ENCODE results near the gene E2F7. TPM values are rescaled to one million over a fixed set of nuclear protein-coding genes. Genes with fewer than 3 reads are reported as not detected.

E2F7 gene
- total and polyA plus RNA-seq, 2 donors (not counting 3 experiments of a cell fraction or from before 2014, with no cell fraction given): 4.7 to 19.8 TPM

DNA sequence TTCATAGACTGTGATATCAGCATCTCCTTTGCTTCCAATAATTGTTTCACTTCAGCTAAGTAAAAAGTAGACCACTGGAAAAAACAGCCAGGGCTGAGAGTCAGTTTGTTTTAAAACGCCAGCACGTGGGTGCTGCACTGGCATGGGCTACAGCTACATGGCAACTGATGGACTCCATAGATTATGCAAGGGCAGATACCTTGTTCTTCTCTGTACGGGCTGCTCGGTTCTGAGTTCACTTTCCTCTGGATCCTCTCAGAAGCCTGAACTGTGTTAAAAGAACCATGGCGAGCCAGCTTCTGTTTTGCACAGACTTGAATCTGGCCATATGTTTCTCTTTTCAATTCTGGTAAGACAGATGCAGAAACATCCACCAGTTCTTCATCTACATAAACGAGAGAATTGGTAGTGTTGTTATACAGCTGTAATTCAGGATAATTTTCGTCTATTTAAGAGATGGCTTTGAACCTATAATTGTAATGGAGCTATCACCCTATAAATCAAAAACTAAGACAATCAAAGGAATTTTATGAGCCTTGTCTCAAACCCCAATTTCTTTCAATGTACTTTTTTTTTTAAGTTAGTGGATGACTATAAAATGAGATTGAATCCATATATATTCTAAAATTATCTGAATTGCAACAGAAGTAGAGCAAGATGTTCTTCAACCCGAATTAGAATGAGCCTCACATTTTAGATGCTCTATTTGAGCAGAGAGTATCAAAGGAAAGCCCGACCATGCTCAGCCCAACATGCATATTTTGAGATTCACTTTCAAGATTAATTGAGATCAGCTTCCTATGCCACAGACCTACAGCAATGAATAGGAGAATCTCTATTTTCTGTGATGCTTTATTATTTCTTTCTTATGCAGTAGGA, 31.5 kb downstream of the E2F7 start:
- no peak overlapping the region for H3K9ac ChIP-seq (replicated peaks; ENCODE audit: extremely low read depth, insufficient read depth, low read length)
- BruUV-seq (replicated peaks): no TSS peak
- peaks cover 3 to 11% of the 10 kb centered on the region in 2 experiments for H3K36me3 ChIP-seq (ENCODE audit: control insufficient read depth in 2 of 2, extremely low read depth in 1 of 2, insufficient read depth in 2 of 2, low read length in 2 of 2)
- no peaks in the 10 kb centered on the region for H3K4me1 ChIP-seq (ENCODE audit: control insufficient read depth, extremely low read depth, insufficient read depth, low read length)
- no peaks in the 10 kb centered on the region for H4K20me1 ChIP-seq (replicated peaks; ENCODE audit: control insufficient read depth, extremely low read depth, insufficient read depth, low read length)
- no peaks in the 10 kb centered on the region for H3K9me3 ChIP-seq (replicated peaks; ENCODE audit: control insufficient read depth, insufficient read depth, low read length)
- no peaks in the 10 kb centered on the region for H3K9me1 ChIP-seq (replicated peaks; ENCODE audit: control insufficient read depth, extremely low read depth, insufficient read depth, low read length)
- dilution Hi-C loops (cut with MboI; ENCODE audit: extremely low pct_ligation_motif_present, low sequenced_read_pairs) (no loop called here), intact Hi-C loops (cut with micrococcal nuclease) (no loop called here)
- H3K27ac ChIP-seq (ENCODE audit: insufficient read depth, low read depth, low read length): no peak overlapping the region
- no peaks in the 10 kb centered on the region for H3K79me2 ChIP-seq (ENCODE audit: control insufficient read depth, insufficient read depth, low read length)
- no peak overlapping the region for H3K4me3 ChIP-seq (replicated peaks in 1 of 3; ENCODE audit: insufficient read depth in 1 of 3, low read depth in 1 of 3, low read length in 3 of 3)
- no peaks in the 10 kb centered on the region for H3K27me3 ChIP-seq (ENCODE audit: control insufficient read depth in 2 of 2, insufficient read depth in 2 of 2, low read length in 2 of 2)
- ChIA-PET CTCF (interaction anchor here (0.6 to 1.8 kb wide), 5 partner anchors 13 to 142 kb away, joined by 3 to 7 read pairs (median 3); no protein-coding TSS in a partner anchor), POLR2A (no interaction called here)
- H3K4me2 ChIP-seq (ENCODE audit: insufficient read depth, low read length): no peak overlapping the region
- no peak for FAIRE-seq
- no peak for TF ChIP-seq MYC (IDR thresholded peaks at IDR 0.05; ENCODE audit: low read depth, low read length)
- no peak for TF ChIP-seq POLR2A (IDR thresholded peaks at IDR 0.05; ENCODE audit: low read depth, low read length)
- TF ChIP-seq, protein P1, sequence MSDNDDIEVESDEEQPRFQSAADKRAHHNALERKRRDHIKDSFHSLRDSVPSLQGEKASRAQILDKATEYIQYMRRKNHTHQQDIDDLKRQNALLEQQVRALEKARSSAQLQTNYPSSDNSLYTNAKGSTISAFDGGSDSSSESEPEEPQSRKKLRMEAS (IDR thresholded peaks at IDR 0.05; ENCODE audit: insufficient read depth, insufficient read length): no peak
- no peak for TF ChIP-seq JUN (IDR thresholded peaks at IDR 0.05; ENCODE audit: borderline replicate concordance, insufficient read depth, insufficient read length, low read depth)
- no peak for TF ChIP-seq POLR2AphosphoS5 (IDR thresholded peaks at IDR 0.05; ENCODE audit: insufficient read depth, low read depth, low read length)
- TF ChIP-seq, protein P2, sequence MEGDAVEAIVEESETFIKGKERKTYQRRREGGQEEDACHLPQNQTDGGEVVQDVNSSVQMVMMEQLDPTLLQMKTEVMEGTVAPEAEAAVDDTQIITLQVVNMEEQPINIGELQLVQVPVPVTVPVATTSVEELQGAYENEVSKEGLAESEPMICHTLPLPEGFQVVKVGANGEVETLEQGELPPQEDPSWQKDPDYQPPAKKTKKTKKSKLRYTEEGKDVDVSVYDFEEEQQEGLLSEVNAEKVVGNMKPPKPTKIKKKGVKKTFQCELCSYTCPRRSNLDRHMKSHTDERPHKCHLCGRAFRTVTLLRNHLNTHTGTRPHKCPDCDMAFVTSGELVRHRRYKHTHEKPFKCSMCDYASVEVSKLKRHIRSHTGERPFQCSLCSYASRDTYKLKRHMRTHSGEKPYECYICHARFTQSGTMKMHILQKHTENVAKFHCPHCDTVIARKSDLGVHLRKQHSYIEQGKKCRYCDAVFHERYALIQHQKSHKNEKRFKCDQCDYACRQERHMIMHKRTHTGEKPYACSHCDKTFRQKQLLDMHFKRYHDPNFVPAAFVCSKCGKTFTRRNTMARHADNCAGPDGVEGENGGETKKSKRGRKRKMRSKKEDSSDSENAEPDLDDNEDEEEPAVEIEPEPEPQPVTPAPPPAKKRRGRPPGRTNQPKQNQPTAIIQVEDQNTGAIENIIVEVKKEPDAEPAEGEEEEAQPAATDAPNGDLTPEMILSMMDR (IDR thresholded peaks at IDR 0.05; ENCODE audit: extremely low read depth in 1 of 2, insufficient read depth in 1 of 2, low read depth in 1 of 2, low read length in 2 of 2): no peak
- no peak for TF ChIP-seq FOS (IDR thresholded peaks at IDR 0.05; ENCODE audit: borderline replicate concordance, insufficient read depth, low read length)
- TF ChIP-seq GATA2 (IDR thresholded peaks at IDR 0.05; ENCODE audit: insufficient read depth, insufficient read length, low read depth, low read length): no peak
- TF ChIP-seq EZH2 (IDR thresholded peaks at IDR 0.05; ENCODE audit: borderline replicate concordance, low read depth, low read length, severe bottlenecking): no peak
- no peak for DNase-seq (ENCODE audit: low read depth, low spot score)
- H2AFZ ChIP-seq (ENCODE audit: low read depth, low read length): no peak overlapping the region
